ENCODE results near the gene ZNF385B.

ZNF385B gene

GRCh38 chr2:179614121-179614520 is 247.3 kb downstream of the ZNF385B start:
- Histone ChIP-seq H3K79me2 (ENCODE audit: low read length) (no peaks in the 10 kb centered on the region), H2AFZ (ENCODE audit: low read length) (no peak overlapping the region), H3K4me2 (ENCODE audit: low read depth, low read length) (no peak overlapping the region), H3F3A (ENCODE audit: insufficient read depth, low read length) (no peaks in the 10 kb centered on the region), H3K36me3 (replicated peaks; ENCODE audit: insufficient read depth, low read length) (no peaks in the 10 kb centered on the region), H3K27me3 (replicated peaks; ENCODE audit: insufficient read depth, low read length) (no peaks in the 10 kb centered on the region), H3K4me1 (ENCODE audit: low read length) (no peaks in the 10 kb centered on the region), H3K9ac (ENCODE audit: low read length) (no peak overlapping the region), H4K20me1 (ENCODE audit: insufficient read depth, low read length) (no peaks in the 10 kb centered on the region), H3K27ac (ENCODE audit: low read length) (no peak overlapping the region), H3K4me3 (ENCODE audit: low read length) (no peak overlapping the region), H3K9me2 (replicated peaks; ENCODE audit: insufficient read depth, low read length) (no peaks in the 10 kb centered on the region), H3K9me3 (replicated peaks; ENCODE audit: insufficient read depth, low read length) (no peaks in the 10 kb centered on the region)
- DNase-seq = no peak
- TF ChIP-seq EZH2phosphoT487 (IDR thresholded peaks at IDR 0.05; ENCODE audit: low read length) = no peak
- no peak for TF ChIP-seq CTCF (IDR thresholded peaks at IDR 0.05; ENCODE audit: low read length)
- TF ChIP-seq EZH2 (optimal IDR thresholded peaks at IDR 0.05; ENCODE audit: low read depth, low read length) = no peak

GRCh38 chr2:179613701-179614100 is 247.7 kb downstream of the ZNF385B start:
- no peak for DNase-seq
- Histone ChIP-seq H3K79me2 (ENCODE audit: low read length) (no peaks in the 10 kb centered on the region), H2AFZ (ENCODE audit: low read length) (no peak overlapping the region)

GRCh38 chr2:179613299-179613651 is 248.1 kb downstream of the ZNF385B start:
- no peaks in the 10 kb centered on the region for H3K36me3 ChIP-seq (replicated peaks; ENCODE audit: insufficient read depth, low read length)
- H3F3A ChIP-seq (ENCODE audit: insufficient read depth, low read length) = no peaks in the 10 kb centered on the region
- no peak for TF ChIP-seq CTCF (IDR thresholded peaks at IDR 0.05; ENCODE audit: low read length)
- no peak for TF ChIP-seq EZH2 (optimal IDR thresholded peaks at IDR 0.05; ENCODE audit: low read depth, low read length)
- TF ChIP-seq EZH2phosphoT487 (IDR thresholded peaks at IDR 0.05; ENCODE audit: low read length) = no peak
- H3K27ac ChIP-seq (ENCODE audit: low read length) = no peak overlapping the region
- H3K4me3 ChIP-seq (ENCODE audit: low read length) = no peak overlapping the region
- DNase-seq = no peak
- H3K4me1 ChIP-seq (ENCODE audit: low read length) = no peaks in the 10 kb centered on the region
- H4K20me1 ChIP-seq (ENCODE audit: insufficient read depth, low read length) = no peaks in the 10 kb centered on the region
- no peaks in the 10 kb centered on the region for H3K27me3 ChIP-seq (replicated peaks; ENCODE audit: insufficient read depth, low read length)
- H3K79me2 ChIP-seq (ENCODE audit: low read length) = no peaks in the 10 kb centered on the region
- no peaks in the 10 kb centered on the region for H3K9me3 ChIP-seq (replicated peaks; ENCODE audit: insufficient read depth, low read length)
- H2AFZ ChIP-seq (ENCODE audit: low read length) = no peak overlapping the region
- H3K4me2 ChIP-seq (ENCODE audit: low read depth, low read length) = no peak overlapping the region
- H3K9ac ChIP-seq (ENCODE audit: low read length) = no peak overlapping the region
- no peaks in the 10 kb centered on the region for H3K9me2 ChIP-seq (replicated peaks; ENCODE audit: insufficient read depth, low read length)

More at GRCh38 chr2:179613701-179614100, 247.7 kb downstream of the ZNF385B start:
- H3K27ac ChIP-seq (ENCODE audit: low read length) = no peak overlapping the region
- H3F3A ChIP-seq (ENCODE audit: insufficient read depth, low read length) = no peaks in the 10 kb centered on the region
- H3K27me3 ChIP-seq (replicated peaks; ENCODE audit: insufficient read depth, low read length) = no peaks in the 10 kb centered on the region
- no peaks in the 10 kb centered on the region for H3K9me2 ChIP-seq (replicated peaks; ENCODE audit: insufficient read depth, low read length)
- no peaks in the 10 kb centered on the region for H3K36me3 ChIP-seq (replicated peaks; ENCODE audit: insufficient read depth, low read length)
- H4K20me1 ChIP-seq (ENCODE audit: insufficient read depth, low read length) = no peaks in the 10 kb centered on the region
- no peak overlapping the region for H3K9ac ChIP-seq (ENCODE audit: low read length)
- no peaks in the 10 kb centered on the region for H3K4me1 ChIP-seq (ENCODE audit: low read length)
- no peak overlapping the region for H3K4me3 ChIP-seq (ENCODE audit: low read length)
- TF ChIP-seq EZH2phosphoT487 (IDR thresholded peaks at IDR 0.05; ENCODE audit: low read length) = no peak
- H3K9me3 ChIP-seq (replicated peaks; ENCODE audit: insufficient read depth, low read length) = no peaks in the 10 kb centered on the region
- H3K4me2 ChIP-seq (ENCODE audit: low read depth, low read length) = no peak overlapping the region

GRCh38 chr2:179612591-179613298 is 248.7 kb downstream of the ZNF385B start:
- no peaks in the 10 kb centered on the region for H3K36me3 ChIP-seq (replicated peaks; ENCODE audit: insufficient read depth, low read length)
- no peak for TF ChIP-seq EZH2 (optimal IDR thresholded peaks at IDR 0.05; ENCODE audit: low read depth, low read length)
- no peak for TF ChIP-seq EZH2phosphoT487 (IDR thresholded peaks at IDR 0.05; ENCODE audit: low read length)
- no peak for TF ChIP-seq CTCF (IDR thresholded peaks at IDR 0.05; ENCODE audit: low read length)
- no peak for DNase-seq

More at GRCh38 chr2:179612591-179613298, 248.7 kb downstream of the ZNF385B start:
- no peak overlapping the region for H2AFZ ChIP-seq (ENCODE audit: low read length)
- no peak overlapping the region for H3K4me3 ChIP-seq (ENCODE audit: low read length)
- no peaks in the 10 kb centered on the region for H3K9me3 ChIP-seq (replicated peaks; ENCODE audit: insufficient read depth, low read length)
- no peaks in the 10 kb centered on the region for H4K20me1 ChIP-seq (ENCODE audit: insufficient read depth, low read length)
- no peaks in the 10 kb centered on the region for H3K9me2 ChIP-seq (replicated peaks; ENCODE audit: insufficient read depth, low read length)
- H3K4me1 ChIP-seq (ENCODE audit: low read length) = no peaks in the 10 kb centered on the region
- H3K27me3 ChIP-seq (replicated peaks; ENCODE audit: insufficient read depth, low read length) = no peaks in the 10 kb centered on the region
- H3F3A ChIP-seq (ENCODE audit: insufficient read depth, low read length) = no peaks in the 10 kb centered on the region
- H3K4me2 ChIP-seq (ENCODE audit: low read depth, low read length) = no peak overlapping the region
- H3K79me2 ChIP-seq (ENCODE audit: low read length) = no peaks in the 10 kb centered on the region
- no peak overlapping the region for H3K27ac ChIP-seq (ENCODE audit: low read length)
- no peak overlapping the region for H3K9ac ChIP-seq (ENCODE audit: low read length)

Data from MM.1S (cell line).